SU-DHL-6 (cell line): ENCODE measurements around the gene PTGER3.

Source experiments
- H2AFZ ChIP-seq: fragments of 200-600 bp; sonication (generic); 2 replicates; pipeline ENCODE4 v1.6.1; 2014; ENCODE audit warnings: low read depth, mild to moderate bottlenecking, moderate library complexity, mixed read lengths, antibody characterized with exemption, low read length; ENCODE audit not compliant: severe bottlenecking
- H3F3A ChIP-seq: fragments of 200-600 bp; shearing (Covaris generic); 2 replicates; pipeline ENCODE4 v1.6.0; 2016; ENCODE audit warnings: antibody characterized with exemption, mild to moderate bottlenecking; ENCODE audit not compliant: insufficient read depth
- H3K27ac ChIP-seq: fragments of 200-600 bp; sonication (generic); 2 replicates; pipeline ENCODE4 v1.5.1; 2016; ENCODE audit warnings: low read depth, mild to moderate bottlenecking, low read length, moderate library complexity, mixed read lengths
- H3K27me3 ChIP-seq: fragments of 200-600 bp; sonication (generic), shearing (Covaris generic); 2 replicates; pipeline ENCODE4 v1.6.0; 2014; ENCODE audit warnings: mild to moderate bottlenecking, low read length
- H3K36me3 ChIP-seq: fragments of 200-600 bp; sonication (generic); 2 replicates; pipeline ENCODE4 v1.6.1; 2014; ENCODE audit warnings: mild to moderate bottlenecking, low read length, mixed read lengths
- H3K4me2 ChIP-seq: fragments of 300-600, 200-600 bp; shearing (Covaris generic), sonication (generic); 2 replicates; pipeline ENCODE4 v1.6.0; 2014; ENCODE audit warnings: low read length, low read depth, mild to moderate bottlenecking; ENCODE audit not compliant: poor library complexity, severe bottlenecking
- H3K4me3 ChIP-seq: fragments of 200-600 bp; sonication (generic); 2 replicates; pipeline ENCODE4 v1.5.1; 2014; ENCODE audit warnings: antibody characterized with exemption, low read length, mild to moderate bottlenecking, mixed read lengths; ENCODE audit not compliant: insufficient read depth, poor library complexity, severe bottlenecking
- H3K79me2 ChIP-seq: fragments of 200-600 bp; sonication (generic); 2 replicates; pipeline ENCODE4 v1.6.1; 2014; ENCODE audit warnings: mild to moderate bottlenecking, low read length, moderate library complexity; ENCODE audit not compliant: insufficient read depth
- H3K9ac ChIP-seq: fragments of 200-600 bp; sonication (generic); 2 replicates; pipeline ENCODE4 v1.7.0; 2014; ENCODE audit warnings: mild to moderate bottlenecking, low read length
- H3K9me2 ChIP-seq: fragments of 200-600 bp; sonication (generic); replicated peaks from 2 replicates; pipeline ENCODE4 v1.6.1; 2014; ENCODE audit warnings: low read length; ENCODE audit not compliant: insufficient read depth
- H3K9me3 ChIP-seq: fragments of 200-600 bp; sonication (generic); 2 replicates; pipeline ENCODE4 v1.6.1; 2014; ENCODE audit warnings: low read length, mixed read lengths; ENCODE audit not compliant: insufficient read depth
- H4K20me1 ChIP-seq: fragments of 200-600 bp; sonication (generic); 2 replicates; pipeline ENCODE4 v1.6.1; 2014; ENCODE audit warnings: low read depth, mild to moderate bottlenecking, antibody characterized with exemption, low read length, moderate library complexity, mixed read lengths
- CTCF ChIP-seq: fragments of 200-600 bp; sonication (generic); IDR thresholded peaks from one replicate; pipeline ENCODE4 v1.5.1; 2017; ENCODE audit warnings: antibody characterized with exemption, mild to moderate bottlenecking, low read length, moderate library complexity; ENCODE audit not compliant: insufficient read depth, poor library complexity, severe bottlenecking
- EZH2phosphoT487 ChIP-seq: fragments of 200-600 bp; sonication (generic), shearing (Covaris generic); conservative IDR thresholded peaks from 2 replicates; pipeline ENCODE4 v1.6.1; 2018; ENCODE audit warnings: mild to moderate bottlenecking, antibody characterized with exemption, low read length, moderate library complexity, mixed read lengths

Gene PTGER3

GRCh38 chr1:71089536-71090270 lies 42.1 kb upstream of the PTGER3 start:
- no peaks in the 10 kb centered on the region for H3K79me2 ChIP-seq
- no peaks in the 10 kb centered on the region for H3K9me2 ChIP-seq
- no peaks in the 10 kb centered on the region for H4K20me1 ChIP-seq
- no peak overlapping the region for H3K4me2 ChIP-seq
- TF ChIP-seq CTCF = no peak
- no peaks in the 10 kb centered on the region for H3K9me3 ChIP-seq
- H3K27ac ChIP-seq = no peak overlapping the region
- H2AFZ ChIP-seq = no peak overlapping the region
- H3F3A ChIP-seq = no peaks in the 10 kb centered on the region
- H3K4me3 ChIP-seq = no peak overlapping the region
- no peaks in the 10 kb centered on the region for H3K27me3 ChIP-seq
- no peaks in the 10 kb centered on the region for H3K36me3 ChIP-seq
- H3K9ac ChIP-seq = no peak overlapping the region

GRCh38 chr1:71088645-71089287 lies 41.1 kb upstream of the PTGER3 start:
- TF ChIP-seq EZH2phosphoT487 (no peak), CTCF (no peak)
- H3K79me2 ChIP-seq = no peaks in the 10 kb centered on the region

GRCh38 chr1:71087713-71088112 lies 40.1 kb upstream of the PTGER3 start:
- Histone ChIP-seq H4K20me1 (no peaks in the 10 kb centered on the region), H3K36me3 (no peaks in the 10 kb centered on the region), H2AFZ (no peak overlapping the region), H3K9ac (no peak overlapping the region), H3K27ac (no peak overlapping the region), H3F3A (no peaks in the 10 kb centered on the region), H3K4me3 (no peak overlapping the region), H3K9me2 (no peaks in the 10 kb centered on the region), H3K4me2 (no peak overlapping the region), H3K9me3 (no peaks in the 10 kb centered on the region), H3K79me2 (no peaks in the 10 kb centered on the region), H3K27me3 (no peaks in the 10 kb centered on the region)
- TF ChIP-seq EZH2phosphoT487 = no peak
- no peak for TF ChIP-seq CTCF

More at GRCh38 chr1:71088645-71089287, 41.1 kb upstream of the PTGER3 start:
- H3K9me3 ChIP-seq = no peaks in the 10 kb centered on the region
- no peaks in the 10 kb centered on the region for H4K20me1 ChIP-seq
- no peaks in the 10 kb centered on the region for H3K9me2 ChIP-seq
- no peak overlapping the region for H3K9ac ChIP-seq
- no peaks in the 10 kb centered on the region for H3F3A ChIP-seq
- H3K4me2 ChIP-seq = no peak overlapping the region
- H2AFZ ChIP-seq = no peak overlapping the region
- no peaks in the 10 kb centered on the region for H3K27me3 ChIP-seq
- no peak overlapping the region for H3K27ac ChIP-seq
- H3K4me3 ChIP-seq = no peak overlapping the region
- no peaks in the 10 kb centered on the region for H3K36me3 ChIP-seq
